K562 (cell line): ENCODE data around the gene ST8SIA4. TPM values are rescaled to one million over a fixed set of nuclear protein-coding genes. Genes with fewer than 3 reads are reported as not detected.

Experiments used
- HDAC2 ChIP-seq: fragments of 450-650 bp; IDR thresholded peaks from 2 replicates; pipeline ENCODE4 v1.6.1; 2016; ENCODE audit warnings: mild to moderate bottlenecking
- KLF10 ChIP-seq: fragments of 250-450 bp; sonication (Bioruptor Pico); IDR thresholded peaks from 2 replicates; pipeline ENCODE4 v1.6.1; 2021; ENCODE audit warnings: matching md5 sums
- PCBP2 ChIP-seq: fragments of 200-400 bp; formaldehyde crosslinking; IDR thresholded peaks from 2 replicates; pipeline ENCODE4 v1.6.1; 2018; ENCODE audit warnings: low read length, low read depth, mild to moderate bottlenecking, moderate library complexity; ENCODE audit not compliant: poor library complexity, severe bottlenecking
- SMARCA5 ChIP-seq: fragments of 450-650 bp; IDR thresholded peaks from 2 replicates; pipeline ENCODE4 v1.6.1; 2016
- TBP ChIP-seq: optimal IDR thresholded peaks from 2 replicates; pipeline ENCODE3; 2011; ENCODE audit warnings: low read depth, low read length, improper control_type of control experiment
- ZBTB11 ChIP-seq, 3 experiments: fragments of 200-800 bp in 1 of 3; fragments of 250-450 bp in 1 of 3; fragments of 450-650 bp in 1 of 3; sonication (Bioruptor Pico) in 1 of 3; sonication (Bioruptor generic) in 1 of 3; formaldehyde crosslinking in 1 of 3; IDR thresholded peaks; 2 replicates each; pipeline versions ENCODE4 v1.6.1 to v1.8.0; 2016 to 2022; ENCODE audit warnings: mild to moderate bottlenecking in 2 of 3, missing genetic modification characterization in 2 of 3, missing compliant biosample characterization in 1 of 3, moderate library complexity in 1 of 3
- ZNF311 ChIP-seq: fragments of 250-450 bp; sonication (Bioruptor Pico); IDR thresholded peaks from 2 replicates; pipeline ENCODE4 v1.4.0; 2020; ENCODE audit warnings: mild to moderate bottlenecking, moderate library complexity
- ZNF347 ChIP-seq: fragments of 450-650 bp; formaldehyde crosslinking; IDR thresholded peaks from 2 replicates; pipeline ENCODE4 v1.4.0; 2020; ENCODE audit warnings: low read depth, mild to moderate bottlenecking, moderate library complexity
- polyA plus RNA-seq, 8 experiments: library from polyadenylated mRNA; depleted of rRNA in 4 of 8; stranded (reverse) in 5 of 8; unstranded in 3 of 8; fragments of >200 nt; fragmentation: Nextera tagmentation in 2 of 8; fragmentation: Illumina TruSeq in 1 of 8; extraction: Ambion mirVana in 2 of 8; extraction: Trizol in 1 of 8; gene quantifications; 2 replicates each; pipeline versions ENCODE4 v1.2.1 to v1.2.3, GENCODE V29; 2011 to 2014; ENCODE audit warnings: inconsistent platforms in 1 of 8, missing spikeins in 1 of 8
- total RNA-seq, 7 experiments: library from RNA; depleted of rRNA in 6 of 7; stranded (reverse); fragments of >200 nt in 6 of 7; fragmentation: Illumina TruSeq in 2 of 7; extraction: Trizol in 2 of 7; gene quantifications; 2 replicates each; pipeline versions ENCODE4 v1.2.1 to v1.2.3, GENCODE V29; 2011 to 2021; ENCODE audit warnings: low replicate concordance in 1 of 7
- TF ChIP-seq, protein P1 (sequence below): fragments of 450-650 bp; IDR thresholded peaks from 2 replicates; pipeline ENCODE4 v1.6.1; 2016; ENCODE audit warnings: low read depth, mild to moderate bottlenecking, moderate library complexity

ST8SIA4 gene
- total and polyA plus RNA-seq, 9 of the 15 experiments (the other 6 are each of a cell fraction or from before 2014, with no cell fraction given), result 0.22 to 2.0 (median 0.54) TPM

DNA sequence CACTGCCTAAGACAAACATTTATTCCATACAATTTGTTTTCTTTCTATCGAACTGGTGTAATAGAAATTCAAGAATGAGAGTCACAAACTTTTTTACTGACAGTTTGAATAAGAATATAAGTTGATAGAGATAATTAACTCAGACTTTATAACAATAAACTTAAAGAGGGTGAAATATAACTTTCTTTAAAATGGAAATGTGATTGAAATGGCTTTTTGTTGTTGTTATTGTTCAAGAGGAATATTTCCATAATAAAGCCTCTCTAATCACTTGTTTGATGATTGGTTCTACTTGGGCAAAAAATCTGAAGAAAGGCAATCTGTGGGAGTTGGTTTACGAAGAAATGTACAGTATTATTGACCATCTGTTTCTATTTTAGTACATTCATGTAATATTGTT lies 79.3 kb downstream of the ST8SIA4 start (continued):
- TF ChIP-seq ZBTB11 (CRISPR knock-in tag; IDR thresholded peaks at IDR 0.05) (no peak), ZNF311 (CRISPR knock-in tag) (no peak), HDAC2 (no peak), TBP (no peak), KLF10 (CRISPR knock-in tag) (no peak), SMARCA5 (no peak), PCBP2 (no peak), ZNF347 (CRISPR knock-in tag) (no peak)
- TF ChIP-seq, protein P1, sequence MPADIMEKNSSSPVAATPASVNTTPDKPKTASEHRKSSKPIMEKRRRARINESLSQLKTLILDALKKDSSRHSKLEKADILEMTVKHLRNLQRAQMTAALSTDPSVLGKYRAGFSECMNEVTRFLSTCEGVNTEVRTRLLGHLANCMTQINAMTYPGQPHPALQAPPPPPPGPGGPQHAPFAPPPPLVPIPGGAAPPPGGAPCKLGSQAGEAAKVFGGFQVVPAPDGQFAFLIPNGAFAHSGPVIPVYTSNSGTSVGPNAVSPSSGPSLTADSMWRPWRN, result no peak
